DMS 273 treated with DMSO at 0.1 percent for 48 hours (cell line): ENCODE data around the gene FAM193B.

ENCODE experiments used
- DNase-seq: peaks from one replicate; lab custom pipeline; 2025; lab: John Stamatoyannopoulos, UW

The FAM193B gene

GRCh38 chr5:177500685-177501522 is 53.5 kb downstream of the FAM193B start:
- DNase-seq: peak; percentile 27

GRCh38 chr5:177499842-177500241 is 54.5 kb downstream of the FAM193B start:
- no peak for DNase-seq

- no peak for DNase-seq
These were observed 56.2 kb downstream of the FAM193B start for GRCh38 chr5:177498013-177498787.

- peak; percentile 85 for DNase-seq
These were observed 56.9 kb downstream of the FAM193B start, which contains the start of gene PDLIM7 for GRCh38 chr5:177497292-177498012. Gene PDLIM7, minus strand, starts transcription at chr5:177497604. Its CDS starts 1,092 bp downstream, at chr5:177496512.

- peak; percentile 82 for DNase-seq
These were observed 57.6 kb downstream of the FAM193B start for GRCh38 chr5:177496727-177497291.

GRCh38 chr5:177496070-177496726 is 58.2 kb downstream of the FAM193B start:
- peak; percentile 22 for DNase-seq

GRCh38 chr5:177495243-177496060 is 58.9 kb downstream of the FAM193B start:
- DNase-seq: no peak

GRCh38 chr5:177494346-177495195 is 59.8 kb downstream of the FAM193B start:
- DNase-seq: no peak

GRCh38 chr5:177493795-177494345 is 60.5 kb downstream of the FAM193B start:
- DNase-seq: no peak

GRCh38 chr5:177492841-177493240 is 61.5 kb downstream of the FAM193B start:
- DNase-seq: no peak

GRCh38 chr5:177491983-177492746 is 62.2 kb downstream of the FAM193B start:
- DNase-seq: no peak

- DNase-seq: no peak
These were observed 62.9 kb downstream of the FAM193B start for GRCh38 chr5:177491429-177491945.

- DNase-seq: no peak
These were observed 63.4 kb downstream of the FAM193B start for GRCh38 chr5:177490992-177491391.

GRCh38 chr5:177490311-177490991 is 63.9 kb downstream of the FAM193B start:
- no peak for DNase-seq

- DNase-seq: no peak
These were observed 65.1 kb downstream of the FAM193B start for GRCh38 chr5:177489119-177489716.

GRCh38 chr5:177487975-177488374 is 66.4 kb downstream of the FAM193B start:
- no peak for DNase-seq

GRCh38 chr5:177487144-177487543 is 67.2 kb downstream of the FAM193B start:
- DNase-seq: no peak
